ENCODE results near the gene FBL. TPM values are rescaled to one million over a fixed set of nuclear protein-coding genes. Genes with fewer than 3 reads are reported as not detected.
"Not testable (repeated sequence)": the region's sequence is repeated elsewhere in the genome, so short reads cannot be mapped to it uniquely, and the experiment has no call there.

FBL gene
- total and polyA plus RNA-seq, 2 of the 8 experiments (the other 6 are each of a cell fraction or from before 2014, with no cell fraction given), result 790 to 1,361 TPM

GRCh38 chr19:39814595-39814994 is 31.6 kb downstream of the FBL start (continued):
- TF ChIP-seq TEAD4 (IDR thresholded peaks at IDR 0.05; ENCODE audit: low read depth, low read length) (no peak), CTCF (IDR thresholded peaks at IDR 0.05; ENCODE audit: control extremely low read depth in 1 of 3, insufficient read depth in 1 of 3, low read depth in 1 of 3, low read length in 3 of 3) (no peak), ATF2 (IDR thresholded peaks at IDR 0.05; ENCODE audit: low read length) (no peak), KDM4A (IDR thresholded peaks at IDR 0.05; ENCODE audit: low read depth, low read length, severe bottlenecking) (no peak), TCF12 (IDR thresholded peaks at IDR 0.05; ENCODE audit: low read depth, low read length) (no peak), SP1 (IDR thresholded peaks at IDR 0.05; ENCODE audit: low read depth, low read length) (no peak)

GRCh38 chr19:39814111-39814510 is 32.1 kb downstream of the FBL start:
- H4K5ac ChIP-seq (ENCODE audit: insufficient read length, low read depth, low read length); H3K4ac ChIP-seq (replicated peaks; ENCODE audit: insufficient read length, low read depth, low read length); H3K18ac ChIP-seq (ENCODE audit: extremely low read depth, low read length); DNase-seq (ENCODE audit: low read depth in 1 of 2, low spot score in 2 of 2); H2AFZ ChIP-seq (ENCODE audit: low read length); H4K8ac ChIP-seq (ENCODE audit: extremely low read depth, insufficient read depth, low read length); H2AK5ac ChIP-seq (ENCODE audit: low read depth, low read length); H3K56ac ChIP-seq (replicated peaks; ENCODE audit: insufficient read length, low read depth, low read length); H2BK15ac ChIP-seq (ENCODE audit: low read length); H3K9me3 ChIP-seq (ENCODE audit: insufficient read depth in 2 of 2, low read depth in 1 of 2, low read length in 1 of 2); H3K4me3 ChIP-seq (ENCODE audit: extremely low read depth in 1 of 4, insufficient read depth in 2 of 4, low read depth in 3 of 4, low read length in 4 of 4); H3K27me3 ChIP-seq (replicated peaks in 1 of 4; ENCODE audit: control insufficient read depth in 3 of 4, extremely low read depth in 1 of 4, insufficient read depth in 3 of 4, low read length in 3 of 4); H3K23ac ChIP-seq (ENCODE audit: insufficient read length); H3K79me1 ChIP-seq (ENCODE audit: low read depth, low read length); H3K36me3 ChIP-seq (ENCODE audit: control insufficient read depth in 2 of 4, insufficient read depth in 4 of 4, low read length in 3 of 4); H3K14ac ChIP-seq (ENCODE audit: insufficient read length); H3K23me2 ChIP-seq (ENCODE audit: low read depth, low read length); H2BK120ac ChIP-seq (replicated peaks; ENCODE audit: low read depth, low read length); H2BK20ac ChIP-seq (ENCODE audit: low read length); H3K9ac ChIP-seq (replicated peaks in 1 of 4; ENCODE audit: extremely low read depth in 1 of 4, low read depth in 3 of 4, low read length in 3 of 4); H3K27ac ChIP-seq (ENCODE audit: low read depth, low read length); FAIRE-seq; H3K4me2 ChIP-seq (ENCODE audit: insufficient read depth in 1 of 2, low read depth in 2 of 2, low read length in 2 of 2); H4K20me1 ChIP-seq (replicated peaks in 1 of 2; ENCODE audit: control insufficient read depth in 1 of 2, insufficient read depth in 2 of 2, low read length in 2 of 2); H2BK5ac ChIP-seq (ENCODE audit: low read depth, low read length); H2BK12ac ChIP-seq (ENCODE audit: low read depth, low read length); H3K4me1 ChIP-seq (replicated peaks in 1 of 4; ENCODE audit: control insufficient read depth in 3 of 4, insufficient read depth in 4 of 4, low read length in 3 of 4); H3K79me2 ChIP-seq (ENCODE audit: control insufficient read depth in 1 of 2, insufficient read depth in 2 of 2, low read length in 2 of 2); H4K91ac ChIP-seq (replicated peaks; ENCODE audit: insufficient read length, low read length): not testable (repeated sequence)
- 90% methylated on average over 6 of the region's 6 CpGs; no CpG with 5 or more reads in 1 of the 2 experiments for WGBS, 2 experiments (ENCODE audit: extremely low coverage in 1 of 2, insufficient coverage in 1 of 2, insufficient read length in 1 of 2, insufficient replicate concordance in 2 of 2, low coverage in 1 of 2, low lambda C conversion rate in 2 of 2, missing lambda C conversion rate in 1 of 2)
- CTCF ChIA-PET (ENCODE audit: partially characterized antibody), result interaction anchor here (0.7 to 2.0 kb wide), 3 partner anchors 21 to 29 kb away, joined by 3 to 6 read pairs (median 4); no protein-coding TSS in a partner anchor
- POLR2A ChIA-PET (ENCODE audit: partially characterized antibody), result interaction anchor here (1.2 kb wide), 1 partner anchor 19 kb away, joined by 3 read pairs; no protein-coding TSS in a partner anchor
